GM23338 (cell line): ENCODE results near the gene PPM1H. TPM values are rescaled to one million over a fixed set of nuclear protein-coding genes. Genes with fewer than 3 reads are reported as not detected.
A peak's percentile ranks its signal among the peaks of the same experiment; 100 is the strongest.

Experiments used
- ATAC-seq: fragments of 200-7000 bp; cut with Tn5 transposase; 3 replicates; pipeline ENCODE4 v1.9.1; 2020
- DNase-seq: peaks from one replicate; pipeline ENCODE4 v3.0.0-alpha.2; 2015; ENCODE audit warnings: low spot score
- H2AFZ ChIP-seq: fragments of 200-600 bp; sonication (generic); 2 replicates; pipeline ENCODE4 v1.8.0; 2016; ENCODE audit warnings: antibody characterized with exemption, mild to moderate bottlenecking, moderate library complexity
- H3F3A ChIP-seq: fragments of 200-600 bp; sonication (generic); replicated peaks from 2 replicates; pipeline ENCODE4 v1.8.0; 2017; ENCODE audit warnings: antibody characterized with exemption, mixed run types, low read depth
- H3K27ac ChIP-seq: fragments of 200-600 bp; sonication (generic); 2 replicates; pipeline ENCODE4 v1.6.1; 2016; ENCODE audit warnings: low read depth
- H3K27me3 ChIP-seq: fragments of 200-600 bp; sonication (generic); 2 replicates; pipeline ENCODE4 v1.8.0; 2016; ENCODE audit warnings: mild to moderate bottlenecking, mixed run types, moderate library complexity; ENCODE audit not compliant: insufficient read depth
- H3K36me3 ChIP-seq: fragments of 200-600 bp; sonication (generic); 2 replicates; pipeline ENCODE4 v1.8.0; 2016; ENCODE audit warnings: mild to moderate bottlenecking; ENCODE audit not compliant: insufficient read depth
- H3K4me1 ChIP-seq: fragments of 200-600 bp; sonication (generic); 2 replicates; pipeline ENCODE4 v1.8.0; 2016; ENCODE audit warnings: mild to moderate bottlenecking, moderate library complexity; ENCODE audit not compliant: insufficient read depth
- H3K4me2 ChIP-seq: fragments of 200-600 bp; sonication (generic); 2 replicates; pipeline ENCODE4 v1.7.1; 2017; ENCODE audit warnings: mixed run types
- H3K4me3 ChIP-seq: fragments of 200-600 bp; sonication (generic); 2 replicates; pipeline ENCODE4 v1.6.1; 2016; ENCODE audit warnings: mixed run types
- H3K79me2 ChIP-seq: fragments of 200-600 bp; sonication (generic); replicated peaks from 2 replicates; pipeline ENCODE4 v1.8.0; 2017; ENCODE audit warnings: mild to moderate bottlenecking; ENCODE audit not compliant: insufficient read depth
- H3K9me2 ChIP-seq: fragments of 200-600 bp; sonication (generic); 2 replicates; pipeline ENCODE4 v1.8.0; 2017; ENCODE audit not compliant: insufficient read depth
- H4K20me1 ChIP-seq: fragments of 200-600 bp; sonication (generic); replicated peaks from 2 replicates; pipeline ENCODE4 v1.8.0; 2017; ENCODE audit warnings: mild to moderate bottlenecking; ENCODE audit not compliant: insufficient read depth
- H3K27ac Mint-ChIP-seq: 2 replicates; pipeline ENCODE4 v1.8.0; 2020; ENCODE audit warnings: inconsistent platforms, mild to moderate bottlenecking, moderate library complexity, mixed read lengths
- H3K27me3 Mint-ChIP-seq: 3 replicates; pipeline ENCODE4 v1.8.0; 2022; ENCODE audit warnings: low read depth, mild to moderate bottlenecking, moderate library complexity, mixed read lengths, inconsistent platforms; ENCODE audit not compliant: insufficient read depth, poor library complexity
- H3K36me3 Mint-ChIP-seq: 3 replicates; pipeline ENCODE4 v1.8.0; 2021; ENCODE audit warnings: low read depth, mild to moderate bottlenecking, inconsistent platforms, moderate library complexity, mixed read lengths
- H3K4me1 Mint-ChIP-seq: 3 replicates; pipeline ENCODE4 v1.8.0; 2020; ENCODE audit warnings: mild to moderate bottlenecking, inconsistent platforms, mixed read lengths
- H3K4me3 Mint-ChIP-seq: 3 replicates; pipeline ENCODE4 v1.8.0; 2021; ENCODE audit warnings: moderate library complexity, mild to moderate bottlenecking, inconsistent platforms, mixed read lengths
- H3K9me3 Mint-ChIP-seq: 3 replicates; pipeline ENCODE4 v1.8.0; 2020; ENCODE audit warnings: moderate library complexity, mild to moderate bottlenecking, inconsistent platforms, mixed read lengths
- EZH2phosphoT487 ChIP-seq: fragments of 200-600 bp; sonication (generic); IDR thresholded peaks from one replicate; pipeline ENCODE4 v1.8.1; 2018; ENCODE audit warnings: antibody characterized with exemption; ENCODE audit not compliant: unreplicated experiment
- POLR2AphosphoS5 ChIP-seq: IDR thresholded peaks from 2 replicates; pipeline ENCODE4 v1.6.1; 2016; ENCODE audit warnings: antibody characterized with exemption, low read depth
- ZNF114 ChIP-seq: fragments of 250-450 bp; sonication (Bioruptor Pico); IDR thresholded peaks from 2 replicates; pipeline ENCODE4 v1.5.0; 2020; ENCODE audit warnings: mild to moderate bottlenecking, moderate library complexity
- ZNF462 ChIP-seq: fragments of 250-450 bp; sonication (Bioruptor Pico); IDR thresholded peaks from 2 replicates; pipeline ENCODE4 v1.5.0; 2020; ENCODE audit warnings: mild to moderate bottlenecking, moderate library complexity
- polyA plus RNA-seq: library from polyadenylated mRNA; unstranded; fragments of >200 nt; fragmentation: Nextera tagmentation; extraction: Ambion mirVana; gene quantifications from 2 replicates; pipeline ENCODE4 v1.2.1, GENCODE V29; 2016
- total RNA-seq: library from RNA; depleted of rRNA; stranded (reverse); fragments of >200 nt; shearing (Covaris generic); gene quantifications from 2 replicates; pipeline ENCODE4 v1.2.3, GENCODE V29; 2014
- TF ChIP-seq, protein P1 (sequence below), 2 experiments: fragments of 200-600 bp in 1 of 2; sonication (generic) in 1 of 2; conservative IDR thresholded peaks; 2 replicates each; pipeline versions ENCODE4 v1.5.1 to v1.6.1; 2016 to 2017; ENCODE audit warnings: antibody characterized with exemption in 2 of 2, low read depth in 2 of 2, mild to moderate bottlenecking in 2 of 2, moderate library complexity in 1 of 2
- TF ChIP-seq, protein P2 (sequence below): IDR thresholded peaks from 2 replicates; pipeline ENCODE4 v1.6.1; 2016; ENCODE audit warnings: antibody characterized with exemption

Gene PPM1H
- total and polyA plus RNA-seq, 2 experiments from 2014 or later = 11.4 to 41.2 TPM

- no peak overlapping the region for H2AFZ ChIP-seq
- no peaks in the 10 kb centered on the region for H3K9me3 Mint-ChIP-seq
- peaks cover 9% of the 10 kb centered on the region for H3K27me3 Mint-ChIP-seq
- H3K4me1 ChIP-seq = peaks cover 14% of the 10 kb centered on the region
- H3K27ac Mint-ChIP-seq = no peak overlapping the region
- H3F3A ChIP-seq = no peaks in the 10 kb centered on the region
- H3K27ac ChIP-seq = 0 out of 2 replicates have a peak overlapping the region, but pooled peaks have one; percentile 39
- DNase-seq = no peak
- TF ChIP-seq POLR2AphosphoS5 (no peak), ZNF462 (no peak), EZH2phosphoT487 (no peak), ZNF114 (CRISPR knock-in tag) (no peak)
- TF ChIP-seq, protein P1, sequence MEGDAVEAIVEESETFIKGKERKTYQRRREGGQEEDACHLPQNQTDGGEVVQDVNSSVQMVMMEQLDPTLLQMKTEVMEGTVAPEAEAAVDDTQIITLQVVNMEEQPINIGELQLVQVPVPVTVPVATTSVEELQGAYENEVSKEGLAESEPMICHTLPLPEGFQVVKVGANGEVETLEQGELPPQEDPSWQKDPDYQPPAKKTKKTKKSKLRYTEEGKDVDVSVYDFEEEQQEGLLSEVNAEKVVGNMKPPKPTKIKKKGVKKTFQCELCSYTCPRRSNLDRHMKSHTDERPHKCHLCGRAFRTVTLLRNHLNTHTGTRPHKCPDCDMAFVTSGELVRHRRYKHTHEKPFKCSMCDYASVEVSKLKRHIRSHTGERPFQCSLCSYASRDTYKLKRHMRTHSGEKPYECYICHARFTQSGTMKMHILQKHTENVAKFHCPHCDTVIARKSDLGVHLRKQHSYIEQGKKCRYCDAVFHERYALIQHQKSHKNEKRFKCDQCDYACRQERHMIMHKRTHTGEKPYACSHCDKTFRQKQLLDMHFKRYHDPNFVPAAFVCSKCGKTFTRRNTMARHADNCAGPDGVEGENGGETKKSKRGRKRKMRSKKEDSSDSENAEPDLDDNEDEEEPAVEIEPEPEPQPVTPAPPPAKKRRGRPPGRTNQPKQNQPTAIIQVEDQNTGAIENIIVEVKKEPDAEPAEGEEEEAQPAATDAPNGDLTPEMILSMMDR (conservative IDR thresholded peaks at IDR 0.05; ENCODE audit: low read depth in 2 of 2) = no peak
- TF ChIP-seq, protein P2, sequence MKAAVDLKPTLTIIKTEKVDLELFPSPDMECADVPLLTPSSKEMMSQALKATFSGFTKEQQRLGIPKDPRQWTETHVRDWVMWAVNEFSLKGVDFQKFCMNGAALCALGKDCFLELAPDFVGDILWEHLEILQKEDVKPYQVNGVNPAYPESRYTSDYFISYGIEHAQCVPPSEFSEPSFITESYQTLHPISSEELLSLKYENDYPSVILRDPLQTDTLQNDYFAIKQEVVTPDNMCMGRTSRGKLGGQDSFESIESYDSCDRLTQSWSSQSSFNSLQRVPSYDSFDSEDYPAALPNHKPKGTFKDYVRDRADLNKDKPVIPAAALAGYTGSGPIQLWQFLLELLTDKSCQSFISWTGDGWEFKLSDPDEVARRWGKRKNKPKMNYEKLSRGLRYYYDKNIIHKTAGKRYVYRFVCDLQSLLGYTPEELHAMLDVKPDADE = no peak
- H3K36me3 ChIP-seq = no peaks in the 10 kb centered on the region; the same call in 1 of the 2 replicates
- no peak overlapping the region for H3K4me2 ChIP-seq
- H3K4me3 Mint-ChIP-seq = no peak overlapping the region
- H3K36me3 Mint-ChIP-seq = peaks cover 55% of the 10 kb centered on the region
- H3K4me1 Mint-ChIP-seq = peaks cover 19% of the 10 kb centered on the region
- H4K20me1 ChIP-seq = no peaks in the 10 kb centered on the region
- no peaks in the 10 kb centered on the region for H3K79me2 ChIP-seq
- no peak for ATAC-seq
- peaks cover 4% of the 10 kb centered on the region; the same call in 1 of the 2 replicates for H3K9me2 ChIP-seq
- no peaks in the 10 kb centered on the region for H3K27me3 ChIP-seq
- no peak overlapping the region for H3K4me3 ChIP-seq
Measured at GRCh38 chr12:62689042-62689839, 245.7 kb downstream of the PPM1H start.
